Kidney epithelial cell (primary cell): ENCODE measurements around the gene MSL1. TPM values are rescaled to one million over a fixed set of nuclear protein-coding genes. Genes with fewer than 3 reads are reported as not detected.

Experiments
- DNase-seq: peaks from one replicate; pipeline ENCODE4 v3.0.0-alpha.2; 2010; ENCODE audit warnings: low read depth
- H3K27me3 ChIP-seq: 2 replicates; pipeline ENCODE4 v1.6.0; 2011; ENCODE audit warnings: low read length; ENCODE audit not compliant: control insufficient read depth, insufficient read depth
- H3K36me3 ChIP-seq: 2 replicates; pipeline ENCODE4 v1.5.1; 2011; ENCODE audit warnings: low read length; ENCODE audit not compliant: control insufficient read depth, insufficient read depth
- H3K4me3 ChIP-seq: 2 replicates; pipeline ENCODE4 v1.5.1; 2011; ENCODE audit warnings: low read depth, mild to moderate bottlenecking, control low read depth, low read length
- CTCF ChIP-seq: IDR thresholded peaks from 2 replicates; pipeline ENCODE4 v1.5.1; 2011; ENCODE audit warnings: mild to moderate bottlenecking, moderate library complexity, low read length, control low read depth, inconsistent platforms; ENCODE audit not compliant: insufficient read depth, poor library complexity, severe bottlenecking
- total RNA-seq: library from RNA; depleted of rRNA; stranded (reverse); fragments of >200 nt; gene quantifications from 2 replicates; pipeline ENCODE4 v1.2.3, GENCODE V29; 2015

The MSL1 gene
- 40.6 and 47.4 TPM in 2 replicates for total RNA-seq

GRCh38 chr17:40121181-40122135, at the start of gene MSL1:
MSL1 (plus strand) TSS chr17:40121971; CDS start chr17:40122613, 642 bp downstream.
- no peaks in the 10 kb centered on the region for H3K36me3 ChIP-seq
- no peak for TF ChIP-seq CTCF
- H3K4me3 ChIP-seq = peak within 1 kb of the TSS; percentile 89
- no peaks in the 10 kb centered on the region for H3K27me3 ChIP-seq
- DNase-seq = no peak

- H3K4me3 ChIP-seq = no peak overlapping the region
- H3K36me3 ChIP-seq = peaks cover 2% of the 10 kb centered on the region
- TF ChIP-seq CTCF = no peak
- no peak for DNase-seq
- H3K27me3 ChIP-seq = no peaks in the 10 kb centered on the region
Observed at GRCh38 chr17:40072040-40072734, 49.6 kb upstream of the MSL1 start.

- no peak for DNase-seq
Observed at GRCh38 chr17:40072735-40073346, 48.9 kb upstream of the MSL1 start.

DNA sequence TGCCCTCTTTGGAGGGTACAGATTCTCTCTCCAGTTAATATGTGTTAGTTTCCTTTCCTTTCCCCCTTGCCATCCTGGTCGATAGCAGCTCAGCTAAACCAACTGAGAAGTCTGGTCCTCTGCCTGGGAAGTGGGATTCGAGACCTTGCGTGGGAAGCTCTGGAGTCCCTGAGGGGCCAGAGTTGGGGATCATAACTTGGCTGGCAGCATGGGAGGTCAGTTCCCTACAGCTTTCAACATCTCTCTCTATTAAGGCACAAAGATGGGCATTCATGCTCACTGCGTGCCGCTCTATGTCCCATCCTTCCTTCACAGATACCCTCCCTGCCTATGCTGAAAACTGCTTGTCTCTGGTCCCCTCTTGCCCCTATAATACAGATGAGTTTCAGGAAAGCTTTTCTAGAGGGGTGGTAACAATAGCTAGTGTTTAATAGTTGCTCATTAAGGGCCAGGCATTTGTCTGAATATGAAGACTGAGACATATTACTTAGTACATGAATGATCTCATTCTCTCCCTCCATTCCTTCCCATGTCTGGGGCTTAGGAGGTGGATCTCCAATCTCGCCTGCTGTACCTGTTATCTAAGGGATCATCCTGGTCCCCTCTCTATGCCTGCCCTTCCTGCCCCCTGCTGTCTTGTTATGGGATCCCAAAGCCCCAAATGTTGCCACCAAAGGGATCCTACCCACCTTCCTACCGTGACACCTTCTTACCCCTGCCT, 48.2 kb upstream of the MSL1 start:
- Histone ChIP-seq H3K4me3 (no peak overlapping the region), H3K36me3 (peaks cover 2% of the 10 kb centered on the region), H3K27me3 (no peaks in the 10 kb centered on the region)
- no peak for TF ChIP-seq CTCF
- no peak for DNase-seq

More at GRCh38 chr17:40072735-40073346, 48.9 kb upstream of the MSL1 start:
- Histone ChIP-seq H3K4me3 (no peak overlapping the region), H3K27me3 (no peaks in the 10 kb centered on the region), H3K36me3 (peaks cover 2% of the 10 kb centered on the region)
- TF ChIP-seq CTCF = no peak

- Histone ChIP-seq H3K27me3 (no peaks in the 10 kb centered on the region), H3K4me3 (no peak overlapping the region), H3K36me3 (peaks cover 2% of the 10 kb centered on the region)
- no peak for DNase-seq
- no peak for TF ChIP-seq CTCF
Observed at GRCh38 chr17:40074175-40074512, 47.6 kb upstream of the MSL1 start.
